Suprapubic skin (tissue), 4 donors: ENCODE measurements around the gene LOXL3.

Source experiments
- EP300 ChIP-seq: sonication (generic); formaldehyde crosslinking; IDR thresholded peaks from one replicate; pipeline ENCODE4 v1.6.1; 2017; ENCODE audit warnings: antibody characterized with exemption
- POLR2A ChIP-seq, 2 donors: fragments of 450-650 bp; IDR thresholded peaks; one replicate each; pipeline ENCODE4 v1.6.1; 2017; ENCODE audit warnings: antibody characterized with exemption in 2 of 2, mild to moderate bottlenecking in 2 of 2, moderate library complexity in 2 of 2
- POLR2AphosphoS5 ChIP-seq, 3 donors: sonication (generic); formaldehyde crosslinking; IDR thresholded peaks; one replicate each; pipeline ENCODE4 v1.6.1; 2017; ENCODE audit warnings: antibody characterized with exemption in 3 of 3
- TF ChIP-seq, protein P1 (sequence below), 2 donors: fragments of 200-600 bp in 1 of 2; fragments of 450-650 bp in 1 of 2; sonication (generic) in 1 of 2; IDR thresholded peaks; one replicate each; pipeline ENCODE4 v1.5.1; 2016 to 2019; ENCODE audit warnings: antibody characterized with exemption in 2 of 2, mild to moderate bottlenecking in 1 of 2, moderate library complexity in 1 of 2

DNA sequence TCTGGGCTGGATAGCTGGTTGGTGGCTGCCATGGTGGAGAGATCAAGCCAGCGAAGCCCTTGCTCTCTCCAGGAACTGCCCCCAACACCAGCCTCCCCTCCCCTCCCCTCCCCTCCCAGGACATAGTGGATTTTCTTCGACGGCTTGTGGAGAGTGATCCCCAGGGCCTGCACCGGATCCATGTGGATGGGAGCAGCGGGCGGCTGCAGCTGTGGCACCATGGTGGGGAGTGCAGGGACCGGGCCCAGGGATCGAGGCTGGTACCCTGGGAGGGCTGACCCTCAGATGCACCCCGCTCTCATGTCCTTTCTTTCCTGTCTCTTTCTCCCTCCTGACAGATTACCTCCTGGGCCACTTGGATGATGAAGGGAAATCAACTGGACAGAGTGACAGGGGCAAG lies 63.8 kb downstream of the LOXL3 start:
- TF ChIP-seq POLR2A (IDR thresholded peaks at IDR 0.05), result no peak
- TF ChIP-seq POLR2AphosphoS5 (IDR thresholded peaks at IDR 0.05), result no peak
- TF ChIP-seq, protein P1, sequence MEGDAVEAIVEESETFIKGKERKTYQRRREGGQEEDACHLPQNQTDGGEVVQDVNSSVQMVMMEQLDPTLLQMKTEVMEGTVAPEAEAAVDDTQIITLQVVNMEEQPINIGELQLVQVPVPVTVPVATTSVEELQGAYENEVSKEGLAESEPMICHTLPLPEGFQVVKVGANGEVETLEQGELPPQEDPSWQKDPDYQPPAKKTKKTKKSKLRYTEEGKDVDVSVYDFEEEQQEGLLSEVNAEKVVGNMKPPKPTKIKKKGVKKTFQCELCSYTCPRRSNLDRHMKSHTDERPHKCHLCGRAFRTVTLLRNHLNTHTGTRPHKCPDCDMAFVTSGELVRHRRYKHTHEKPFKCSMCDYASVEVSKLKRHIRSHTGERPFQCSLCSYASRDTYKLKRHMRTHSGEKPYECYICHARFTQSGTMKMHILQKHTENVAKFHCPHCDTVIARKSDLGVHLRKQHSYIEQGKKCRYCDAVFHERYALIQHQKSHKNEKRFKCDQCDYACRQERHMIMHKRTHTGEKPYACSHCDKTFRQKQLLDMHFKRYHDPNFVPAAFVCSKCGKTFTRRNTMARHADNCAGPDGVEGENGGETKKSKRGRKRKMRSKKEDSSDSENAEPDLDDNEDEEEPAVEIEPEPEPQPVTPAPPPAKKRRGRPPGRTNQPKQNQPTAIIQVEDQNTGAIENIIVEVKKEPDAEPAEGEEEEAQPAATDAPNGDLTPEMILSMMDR (IDR thresholded peaks at IDR 0.05), result no peak
- no peak for TF ChIP-seq EP300
